DMS153 (cell line): Measurements from ENCODE around the gene MKNK1.
A peak's percentile ranks its signal among the peaks of the same experiment; 100 is the strongest.

ENCODE experiments used
- DNase-seq: peaks from one replicate; lab custom pipeline; 2025; lab: John Stamatoyannopoulos, UW

MKNK1 gene

DNA sequence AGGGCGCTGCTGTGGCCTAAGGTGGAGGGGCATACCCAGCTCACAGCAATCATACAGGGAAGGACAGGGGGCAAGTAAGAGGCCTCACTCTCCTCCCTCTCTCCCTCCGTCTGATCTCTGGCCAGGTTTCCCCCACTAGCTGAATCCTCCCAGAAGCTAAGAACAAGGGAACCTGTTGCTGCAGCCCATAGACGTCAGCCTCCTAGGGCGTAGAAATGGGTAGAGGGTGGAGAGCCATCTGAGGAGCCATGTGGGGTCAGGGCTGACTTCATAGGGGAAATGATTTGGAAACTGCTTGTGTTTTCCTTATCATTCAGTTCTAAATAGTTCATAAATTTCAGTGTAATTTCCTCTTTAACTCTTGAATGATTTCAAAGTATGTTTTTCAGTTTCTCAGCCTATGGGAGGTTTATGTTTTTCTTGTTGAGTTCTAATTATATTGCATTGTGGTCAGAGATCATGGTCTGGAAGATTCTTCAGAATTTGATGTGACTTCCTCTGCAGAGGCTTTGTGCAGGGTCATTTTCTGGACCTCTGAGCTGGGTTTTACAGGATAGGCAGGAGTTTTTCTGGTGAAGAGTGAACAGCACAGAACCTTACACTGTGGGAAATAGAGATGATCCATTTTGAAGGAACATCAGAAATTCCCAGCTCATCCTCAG, 14.8 kb upstream of the MKNK1 start:
- no peak for DNase-seq

DNA sequence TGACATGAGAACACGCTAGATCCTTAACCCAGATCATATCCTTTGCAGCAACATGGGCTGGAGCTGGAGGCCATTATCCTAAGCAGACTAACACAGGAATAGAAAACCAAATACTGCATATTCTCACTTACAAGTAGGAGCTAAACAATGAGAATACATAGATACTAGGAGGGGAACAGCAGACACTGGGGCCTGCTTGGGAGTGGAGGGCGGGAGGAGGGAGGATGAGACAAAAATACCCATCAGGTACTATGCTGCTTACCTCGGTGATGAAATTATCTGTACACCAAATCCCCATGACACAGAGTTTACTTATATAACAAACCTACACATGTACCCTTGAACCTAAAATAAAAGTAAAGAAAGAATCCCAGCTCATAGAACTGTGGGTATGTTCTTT, 13.8 kb upstream of the MKNK1 start:
- no peak for DNase-seq

- no peak for DNase-seq
These were observed 13.2 kb upstream of the MKNK1 start for GRCh38 chr1:46617108-46617800.

- no peak for DNase-seq
These were observed 12.4 kb upstream of the MKNK1 start, which contains the start of gene MOB3C for GRCh38 chr1:46616277-46617107. MOB3C (minus strand) TSS chr1:46616811; CDS start chr1:46613321, 3,490 bp downstream.

DNA sequence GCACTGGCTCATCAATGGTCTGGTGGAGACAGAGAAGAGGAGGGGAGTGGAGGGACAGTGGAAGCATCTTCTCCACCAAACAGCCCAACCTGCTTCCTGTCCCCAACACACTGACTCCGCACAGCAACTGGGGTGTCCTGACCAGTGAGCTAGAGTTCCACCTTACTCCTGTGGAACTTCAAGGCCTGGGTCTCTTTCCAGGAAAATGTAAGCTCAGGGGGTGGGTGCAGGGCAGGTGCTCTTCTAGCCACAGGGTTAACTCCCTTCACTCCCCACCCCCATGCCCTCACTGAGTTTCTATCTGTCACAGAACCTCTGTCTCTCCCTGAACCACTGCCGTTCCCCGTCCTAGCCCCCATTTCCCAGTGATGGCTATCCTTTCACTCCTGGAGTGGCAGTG, 11.7 kb upstream of the MKNK1 start:
- no peak for DNase-seq

DNA sequence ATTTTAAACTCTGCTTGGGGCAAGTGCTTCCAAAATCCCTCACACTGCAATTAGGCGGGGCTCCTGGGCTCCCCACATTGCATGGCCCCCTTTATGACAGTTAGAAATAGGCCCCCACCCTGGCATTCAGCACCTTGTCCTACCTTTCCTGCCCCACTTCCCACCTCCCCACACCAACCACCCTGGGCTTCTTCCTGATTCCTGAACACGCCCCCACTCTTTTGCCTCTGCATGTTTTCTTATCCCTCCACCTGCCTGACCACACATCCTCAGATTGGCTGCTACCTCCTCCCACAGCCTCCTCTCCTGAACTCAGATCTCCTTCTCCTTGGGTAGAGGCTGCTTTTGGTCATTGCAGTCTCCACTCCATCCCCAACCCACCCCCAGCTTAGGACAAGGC, 11.0 kb upstream of the MKNK1 start:
- no peak for DNase-seq

- no peak for DNase-seq
These were observed 10.5 kb upstream of the MKNK1 start for GRCh38 chr1:46614604-46614984.

DNA sequence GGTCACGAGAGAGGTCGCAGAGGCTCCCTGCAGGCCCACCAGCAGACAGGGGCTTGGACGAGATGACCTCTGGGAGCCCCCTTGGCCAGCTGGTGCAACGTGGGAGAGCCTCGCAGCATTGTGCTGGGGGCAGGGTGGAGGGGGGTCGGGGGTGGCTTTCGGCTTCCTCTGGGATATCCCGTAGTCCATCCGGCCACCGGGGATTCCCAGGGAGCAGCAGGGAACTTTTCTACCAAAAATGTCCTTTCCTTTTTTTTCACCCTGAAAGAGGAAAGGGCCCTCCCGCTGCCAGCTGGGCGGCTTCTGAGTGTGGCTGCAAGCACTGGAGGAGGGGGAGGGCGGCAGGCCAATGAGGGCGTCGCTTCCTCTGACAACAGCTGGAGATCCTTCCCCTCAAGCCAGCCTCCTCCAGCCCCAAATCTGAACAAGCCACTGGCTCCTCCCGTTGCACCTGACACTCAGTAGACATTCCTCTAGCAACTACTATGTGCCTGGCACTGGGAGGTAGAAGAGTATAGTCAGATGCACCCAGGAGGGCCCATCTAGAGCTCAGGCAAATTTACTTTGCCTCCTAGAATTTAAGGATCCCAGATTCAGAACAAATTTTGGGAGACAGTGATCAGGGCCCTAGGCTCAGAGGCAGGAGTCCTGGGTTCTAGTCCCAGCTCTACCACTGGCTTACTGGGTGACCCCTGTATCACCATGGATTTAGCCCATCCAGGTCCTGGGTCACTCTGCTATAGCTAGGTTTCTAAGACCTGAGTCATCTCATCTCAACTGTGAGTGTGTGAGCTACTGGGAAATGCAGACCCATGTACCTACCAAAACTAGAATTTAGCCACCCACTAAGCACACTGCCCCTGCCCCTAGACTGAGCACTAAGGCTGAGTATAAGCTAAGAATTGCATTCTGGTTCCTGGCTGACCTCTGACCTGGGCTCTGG, 9.9 kb upstream of the MKNK1 start:
- DNase-seq: no peak

DNA sequence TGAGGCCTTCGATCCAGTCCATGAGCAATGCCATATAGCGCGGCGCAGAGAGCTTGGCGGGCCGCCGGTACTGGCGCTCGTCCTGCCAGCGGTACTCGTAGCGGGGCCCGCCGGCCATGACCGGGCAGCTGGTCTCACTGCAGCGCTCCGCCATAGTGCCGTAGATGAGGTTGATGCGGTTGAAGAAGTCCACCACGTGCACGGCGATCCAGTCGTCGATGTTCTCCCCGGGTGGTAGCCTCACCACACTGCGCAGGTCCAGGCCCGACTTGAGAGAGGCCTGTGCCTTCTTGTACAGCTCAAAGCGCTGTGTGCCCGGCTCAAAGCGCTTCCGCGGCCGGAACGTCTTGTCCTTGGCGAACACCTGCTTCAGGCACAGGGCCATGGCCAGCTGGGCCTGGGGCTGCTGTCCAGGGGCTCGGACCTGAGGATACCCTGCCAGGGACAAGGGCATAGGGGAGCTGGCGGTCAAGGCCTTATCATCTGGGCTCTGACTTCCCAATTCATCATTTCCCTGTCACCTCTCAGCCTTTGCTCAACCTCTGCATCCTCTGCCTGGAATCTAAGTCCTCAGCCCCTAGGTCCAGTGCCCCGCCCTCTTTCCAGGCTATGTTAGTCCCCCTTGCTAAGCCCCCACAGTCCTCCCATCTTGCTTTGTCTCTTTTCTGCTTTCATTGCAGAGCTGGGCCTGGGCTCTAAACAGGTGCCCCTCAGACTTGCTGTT, 9.0 kb upstream of the MKNK1 start:
- no peak for DNase-seq

GRCh38 chr1:46611691-46612221, 7.7 kb upstream of the MKNK1 start:
- DNase-seq: no peak

- DNase-seq: no peak
These were observed 3.5 kb upstream of the MKNK1 start for GRCh38 chr1:46607345-46608130.

DNA sequence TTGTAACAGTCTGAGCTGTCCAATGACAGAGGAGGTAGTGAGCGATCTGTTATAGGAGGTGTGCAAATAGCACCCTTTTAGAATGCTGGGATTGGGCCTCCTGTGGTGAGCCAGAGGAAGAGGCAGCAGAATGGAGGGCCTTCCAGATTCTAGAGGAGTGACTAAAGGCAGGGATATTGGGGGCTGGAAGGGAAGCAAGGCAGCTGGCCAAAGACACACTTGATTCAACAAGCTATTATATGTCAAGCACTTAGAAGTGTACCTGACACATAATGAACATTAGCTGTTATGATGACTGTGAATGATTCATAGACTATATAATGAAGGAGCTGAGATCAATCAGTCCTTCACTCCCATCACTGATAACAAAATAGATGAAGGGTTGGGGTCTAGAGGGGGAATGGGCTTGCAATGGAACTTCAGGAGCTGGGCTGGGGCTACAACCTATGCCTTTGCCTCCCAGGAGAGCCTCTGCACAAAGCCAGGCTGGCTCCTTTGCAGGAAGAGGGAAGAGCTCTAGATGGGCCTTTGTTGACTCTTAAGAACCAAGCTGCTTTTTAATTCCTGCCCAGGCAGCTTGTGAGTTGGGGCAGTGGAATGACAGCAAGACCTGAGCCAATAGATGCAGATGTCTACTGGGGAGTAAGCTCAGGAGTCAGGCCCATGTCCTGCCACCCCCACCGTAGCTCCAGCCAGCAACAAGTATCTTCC, 2.3 kb upstream of the MKNK1 start:
- DNase-seq: peak; percentile 71

DNA sequence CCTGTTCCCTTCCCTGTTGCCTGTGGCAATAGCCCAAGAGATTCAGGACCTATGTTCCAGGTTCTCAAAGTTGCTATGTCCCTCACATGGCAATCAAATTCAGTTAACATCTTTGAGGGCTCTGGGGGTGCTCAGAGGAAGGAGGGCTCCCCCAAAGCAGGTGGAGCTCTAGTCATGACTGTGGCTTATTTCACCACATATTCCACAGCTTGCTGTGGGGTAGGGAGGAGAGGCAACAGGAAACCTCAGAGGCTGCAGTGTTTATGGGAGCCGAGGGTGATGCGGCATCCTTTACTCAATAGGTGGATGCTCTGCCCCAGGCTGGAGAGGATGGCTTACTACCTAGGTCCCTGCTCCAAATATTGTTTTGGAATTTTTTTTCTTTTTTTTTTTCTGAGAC, 1.2 kb upstream of the MKNK1 start:
- DNase-seq: no peak

DNA sequence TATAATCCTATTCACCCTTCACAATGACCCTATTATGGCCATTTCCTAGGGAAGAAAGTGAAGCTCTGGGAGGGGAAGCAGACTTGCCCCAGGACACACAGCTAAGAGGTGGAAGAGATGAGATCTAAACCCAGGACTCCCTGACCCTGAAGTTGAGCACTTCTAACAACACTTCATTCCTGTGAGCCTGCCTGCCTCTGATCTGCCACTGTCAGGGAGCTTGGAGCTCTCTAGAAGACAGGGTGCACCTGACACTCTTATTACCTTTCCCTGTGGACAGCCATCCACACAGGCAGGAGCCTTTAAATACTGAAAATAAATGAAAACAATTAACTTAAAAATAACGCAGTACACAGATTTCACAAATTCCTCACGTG, 599 bp downstream of the MKNK1 start:
- DNase-seq: no peak

- DNase-seq: no peak
These were observed 2.6 kb downstream of the MKNK1 start for GRCh38 chr1:46601257-46602007.

GRCh38 chr1:46599059-46599970, 4.8 kb downstream of the MKNK1 start:
- no peak for DNase-seq

- no peak for DNase-seq
These were observed 7.2 kb downstream of the MKNK1 start for GRCh38 chr1:46596846-46597245.

DNA sequence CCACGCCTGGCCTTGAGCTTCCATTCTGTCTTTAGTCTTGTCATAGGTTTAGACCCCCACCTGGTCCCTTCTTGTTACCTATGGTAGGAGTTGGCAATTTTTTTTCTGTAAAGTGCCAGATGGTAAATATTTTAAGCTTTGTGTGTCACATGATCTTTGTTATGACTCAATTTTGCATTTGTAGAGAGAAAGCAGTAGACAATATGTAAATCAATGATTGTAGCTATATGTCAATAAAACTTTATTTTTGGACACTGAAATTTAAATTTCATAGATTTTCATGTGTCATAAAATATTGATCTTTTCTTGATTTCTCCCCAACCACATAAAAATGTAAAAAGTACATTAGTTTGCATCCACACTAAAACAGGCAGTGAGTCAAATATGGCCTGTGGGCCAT, 8.0 kb downstream of the MKNK1 start:
- no peak for DNase-seq
